HCT116 (cell line): ENCODE results near the gene CCDC57. TPM values are rescaled to one million over a fixed set of nuclear protein-coding genes. Genes with fewer than 3 reads are reported as not detected.
A peak's percentile ranks its signal among the peaks of the same experiment; 100 is the strongest.

Experiments
- ATAC-seq: fragments of 200-7000 bp; cut with Tn5 transposase; 2 replicates; pipeline ENCODE4 v1.9.1; 2020; ENCODE audit warnings: mild to moderate bottlenecking, moderate library complexity
- BruUV-seq: library from RNA; stranded (reverse); fragments of 400-500 nt; replicated peaks from 2 replicates; lab custom pipeline; 2021; lab: Mats Ljungman, UMichigan
- CTCF ChIA-PET: fragments of 300-600 bp; sonication (Branson Sonifier 250); formaldehyde crosslinking; loops from one replicate; lab custom pipeline; 2021; ENCODE audit warnings: antibody characterized with exemption; lab: Charles Lee
- POLR2A ChIA-PET: fragments of 300-600, 350-600 bp; sonication (Branson Sonifier 250); formaldehyde crosslinking; loops from one replicate; lab custom pipeline; 2021; ENCODE audit warnings: antibody characterized with exemption; lab: Charles Lee
- RAD21 ChIA-PET, 2 experiments: fragments of 300-600 bp; sonication (Branson Sonifier 250); formaldehyde crosslinking; loops; one replicate each; lab custom pipeline; 2023; ENCODE audit warnings: low total read pairs in 2 of 2; ENCODE audit not compliant: uncharacterized antibody in 2 of 2, unreplicated experiment in 2 of 2, low non-redundant PET in 1 of 2; lab: Charles Lee
- DNase-seq: peaks from one replicate; pipeline ENCODE4 v3.0.0-alpha.2; 2010; ENCODE audit warnings: low read depth, low spot score
- H2AFZ ChIP-seq: fragments of 200-600 bp; shearing (Covaris generic), sonication (generic); 2 replicates; pipeline ENCODE4 v1.6.1; 2017; ENCODE audit warnings: low read depth, mixed run types, mixed read lengths, antibody characterized with exemption, low read length; ENCODE audit not compliant: poor library complexity, severe bottlenecking
- H3K27ac ChIP-seq: 2 replicates; pipeline ENCODE4 v1.5.1; 2012; ENCODE audit warnings: low read depth, low read length
- H3K27me3 ChIP-seq: fragments of 200-600 bp; sonication (generic); 2 replicates; pipeline ENCODE4 v1.6.1; 2016; ENCODE audit warnings: mixed run types, low read length, mixed read lengths; ENCODE audit not compliant: insufficient read depth
- H3K36me3 ChIP-seq, 2 experiments: fragments of 200-500 bp in 1 of 2; fragments of 200-600 bp in 1 of 2; sonication (Bioruptor generic) in 1 of 2; sonication (generic) in 1 of 2; 2 replicates each; pipeline versions ENCODE4 v1.5.1 to v1.6.1; 2014 to 2016; ENCODE audit warnings: low read length in 2 of 2, inconsistent platforms in 1 of 2, mixed read lengths in 1 of 2, mixed run types in 1 of 2; ENCODE audit not compliant: insufficient read depth in 2 of 2, control insufficient read depth in 1 of 2
- H3K4me1 ChIP-seq, 2 experiments: fragments of 200-600 bp in 1 of 2; sonication (generic) in 1 of 2; 2 replicates each; pipeline versions ENCODE4 v1.5.1 to v1.6.1; 2012 to 2017; ENCODE audit warnings: low read length in 2 of 2, inconsistent platforms in 1 of 2, mild to moderate bottlenecking in 1 of 2, mixed read lengths in 1 of 2, mixed run types in 1 of 2, moderate library complexity in 1 of 2; ENCODE audit not compliant: insufficient read depth in 2 of 2, control insufficient read depth in 1 of 2
- H3K4me2 ChIP-seq: fragments of 200-600 bp; sonication (generic); 2 replicates; pipeline ENCODE4 v1.6.1; 2017; ENCODE audit warnings: mixed run types, low read length, mixed read lengths
- H3K4me3 ChIP-seq, 2 experiments: fragments of 200-600 bp in 1 of 2; sonication (generic) in 1 of 2; replicated peaks in 1 of 2; 2 replicates each; pipeline ENCODE4 v1.5.1; 2011 to 2016; ENCODE audit warnings: low read length in 2 of 2, control low read depth in 1 of 2, low read depth in 1 of 2, mild to moderate bottlenecking in 1 of 2, mixed read lengths in 1 of 2, mixed run types in 1 of 2
- H3K79me2 ChIP-seq: fragments of 200-600 bp; sonication (generic); 2 replicates; pipeline ENCODE4 v1.6.1; 2017; ENCODE audit warnings: mild to moderate bottlenecking, mixed run types, low read length, moderate library complexity, mixed read lengths; ENCODE audit not compliant: insufficient read depth
- H3K9ac ChIP-seq: fragments of 200-600 bp; sonication (generic); 2 replicates; pipeline ENCODE4 v1.6.1; 2016; ENCODE audit warnings: low read length, mixed read lengths
- H3K9me2 ChIP-seq: fragments of 200-600 bp; sonication (generic), shearing (Covaris generic); 2 replicates; pipeline ENCODE4 v1.6.1; 2017; ENCODE audit warnings: mixed run types, mild to moderate bottlenecking, moderate library complexity; ENCODE audit not compliant: insufficient read depth
- H3K9me3 ChIP-seq, 2 experiments: fragments of 200-500 bp in 1 of 2; fragments of 200-600 bp in 1 of 2; sonication (Bioruptor generic) in 1 of 2; sonication (generic) in 1 of 2; 2 replicates each; pipeline ENCODE4 v1.6.1; 2014 to 2017; ENCODE audit warnings: low read length in 2 of 2, mixed read lengths in 2 of 2, inconsistent platforms in 1 of 2, low read depth in 1 of 2, mild to moderate bottlenecking in 1 of 2, mixed run types in 1 of 2, moderate library complexity in 1 of 2; ENCODE audit not compliant: control insufficient read depth in 1 of 2, insufficient read depth in 1 of 2
- H4K20me1 ChIP-seq: fragments of 200-600 bp; sonication (generic), shearing (Covaris generic); 2 replicates; pipeline ENCODE4 v1.6.1; 2017; ENCODE audit warnings: mixed run types, mild to moderate bottlenecking, moderate library complexity; ENCODE audit not compliant: insufficient read depth
- REST ChIP-seq: IDR thresholded peaks from 2 replicates; pipeline ENCODE4 v1.6.1; 2012; ENCODE audit warnings: low read depth
- TCF7L2 ChIP-seq: IDR thresholded peaks from 2 replicates; pipeline ENCODE4 v1.7.0; 2011; ENCODE audit warnings: borderline replicate concordance, inconsistent platforms; ENCODE audit not compliant: insufficient read depth, insufficient read length; ENCODE audit errors: extremely low read depth
- intact Hi-C: fragments of 100-400 bp; cut with micrococcal nuclease; formaldehyde crosslinking; loops from 2 replicates; pipeline ENCODE4 v1.10.0; 2022
- total RNA-seq: library from RNA; stranded (reverse); gene quantifications from one replicate; pipeline ENCODE4 v1.2.1, GENCODE V29; 2021; ENCODE audit not compliant: unreplicated experiment

Gene CCDC57
- total RNA-seq, 1 experiment from 2014 or later = 143 TPM

- Histone ChIP-seq H4K20me1 (peaks cover 34% of the 10 kb centered on the region; the same call in 1 of the 2 replicates), H3K9me2 (no peaks in the 10 kb centered on the region), H3K9me3 (no peaks in the 10 kb centered on the region), H2AFZ (no peak overlapping the region), H3K27ac (peak overlapping the region; percentile 37; the same call in 1 of the 2 replicates), H3K27me3 (no peaks in the 10 kb centered on the region), H3K9ac (no peak overlapping the region), H3K36me3 (peaks cover 28 to 59% of the 10 kb centered on the region in 2 experiments; a peak in 3 of 4 replicates), H3K4me3 (no peak overlapping the region), H3K79me2 (peaks cover 66% of the 10 kb centered on the region), H3K4me1 (peaks cover 42 to 91% of the 10 kb centered on the region in 2 experiments), H3K4me2 (no peak overlapping the region)
- ATAC-seq (no peak), DNase-seq (no peak)
- ChIA-PET CTCF (no interaction called here), POLR2A (no interaction called here), RAD21 (no interaction called here)
- no TSS peak for BruUV-seq
- intact Hi-C loops = no loop called here
- TF ChIP-seq TCF7L2 (no peak), REST (no peak)
Observed at GRCh38 chr17:82237746-82238471, 25.3 kb upstream of the CCDC57 start.
